Subcutaneous abdominal adipose tissue (tissue), 5 donors: ENCODE measurements around the gene CREBBP.

Experiments
- H3K27ac ChIP-seq: one replicate; pipeline ENCODE4 v1.7.0; 2013; ENCODE audit warnings: low read depth, mild to moderate bottlenecking, inconsistent platforms, low read length, moderate library complexity
- H3K27me3 ChIP-seq, 5 donors: one replicate each; pipeline ENCODE4 v1.7.0; 2013; ENCODE audit warnings: low read length in 5 of 5, inconsistent platforms in 1 of 5; ENCODE audit not compliant: control insufficient read depth in 5 of 5, insufficient read depth in 4 of 5
- H3K36me3 ChIP-seq, 5 donors: one replicate each; pipeline ENCODE4 v1.7.0; 2013; ENCODE audit warnings: low read length in 5 of 5; ENCODE audit not compliant: control insufficient read depth in 5 of 5, insufficient read depth in 5 of 5
- H3K4me1 ChIP-seq, 5 donors: one replicate each; pipeline ENCODE4 v1.7.0; 2013; ENCODE audit warnings: low read length in 5 of 5, mild to moderate bottlenecking in 3 of 5, moderate library complexity in 1 of 5; ENCODE audit not compliant: control insufficient read depth in 5 of 5, insufficient read depth in 5 of 5
- H3K4me3 ChIP-seq, 5 donors: one replicate each; pipeline ENCODE4 v1.7.0; 2013; ENCODE audit warnings: low read length in 5 of 5, low read depth in 1 of 5
- H3K9ac ChIP-seq, 5 donors: one replicate each; pipeline ENCODE4 v1.7.0; 2013; ENCODE audit warnings: low read length in 5 of 5, mild to moderate bottlenecking in 4 of 5, moderate library complexity in 3 of 5
- H3K9me3 ChIP-seq, 5 donors: one replicate each; pipeline ENCODE4 v1.7.0; 2013; ENCODE audit warnings: low read length in 5 of 5; ENCODE audit not compliant: control insufficient read depth in 5 of 5
- donor health status: healthy.
- donor health status: healthy.
- donor health status: healthy.
- donor health status: healthy.
- donor health status: healthy.

Gene CREBBP

DNA sequence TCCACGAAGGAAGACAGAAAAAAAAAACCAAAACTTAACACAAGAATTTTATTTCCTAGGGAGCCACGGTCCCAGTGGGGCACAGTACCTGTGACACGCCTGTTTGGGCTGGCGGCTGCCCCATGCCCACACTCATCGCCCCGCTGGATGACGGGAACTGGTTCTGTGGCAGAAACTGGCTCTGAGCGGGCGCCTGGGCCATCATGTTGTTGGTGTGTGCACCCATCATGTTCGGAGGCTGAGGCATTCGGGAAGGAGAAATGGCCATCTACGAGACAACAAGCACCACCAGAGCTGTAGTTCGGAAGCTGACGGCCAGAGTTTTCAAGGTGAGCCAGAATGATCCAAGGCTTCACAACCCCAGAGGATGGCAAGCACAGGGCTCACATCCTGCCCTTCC lies 106.8 kb downstream of the CREBBP start:
- H3K9ac ChIP-seq: no peak overlapping the region
- H3K27ac ChIP-seq: no peak overlapping the region
- H3K27me3 ChIP-seq: no peaks in the 10 kb centered on the region
- peaks cover 3 to 18% (median 13%) of the 10 kb centered on the region in 5 donors for H3K4me1 ChIP-seq
- H3K36me3 ChIP-seq: peaks cover 16 to 75% (median 74%) of the 10 kb centered on the region in 5 donors
- H3K4me3 ChIP-seq: no peak overlapping the region
- no peaks in the 10 kb centered on the region for H3K9me3 ChIP-seq

DNA sequence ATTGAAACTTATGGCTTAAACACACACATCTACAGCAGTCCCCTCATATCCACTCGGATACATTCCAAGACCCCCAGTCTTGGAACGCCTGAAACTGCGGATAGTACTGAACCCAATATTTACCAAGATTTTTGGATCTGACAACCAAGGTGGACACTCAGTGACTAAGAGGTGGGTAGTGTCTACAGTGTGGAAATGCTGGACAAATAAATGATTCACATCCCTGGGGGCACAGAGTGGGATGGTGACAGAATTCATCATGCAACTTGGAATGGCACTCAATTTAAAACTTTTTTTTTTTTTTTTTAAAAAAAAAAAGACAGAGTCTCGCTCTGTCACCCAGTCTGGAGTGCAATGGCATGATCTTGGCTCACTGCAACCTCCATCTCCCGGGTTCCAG lies 109.0 kb downstream of the CREBBP start:
- peaks cover 3 to 22% (median 13%) of the 10 kb centered on the region in 5 donors for H3K4me1 ChIP-seq
- H3K9me3 ChIP-seq: no peaks in the 10 kb centered on the region
- no peaks in the 10 kb centered on the region for H3K27me3 ChIP-seq
- no peak overlapping the region for H3K9ac ChIP-seq
- H3K36me3 ChIP-seq: peaks cover 12 to 80% (median 78%) of the 10 kb centered on the region in 5 donors
- no peak overlapping the region for H3K4me3 ChIP-seq
- H3K27ac ChIP-seq: no peak overlapping the region

DNA sequence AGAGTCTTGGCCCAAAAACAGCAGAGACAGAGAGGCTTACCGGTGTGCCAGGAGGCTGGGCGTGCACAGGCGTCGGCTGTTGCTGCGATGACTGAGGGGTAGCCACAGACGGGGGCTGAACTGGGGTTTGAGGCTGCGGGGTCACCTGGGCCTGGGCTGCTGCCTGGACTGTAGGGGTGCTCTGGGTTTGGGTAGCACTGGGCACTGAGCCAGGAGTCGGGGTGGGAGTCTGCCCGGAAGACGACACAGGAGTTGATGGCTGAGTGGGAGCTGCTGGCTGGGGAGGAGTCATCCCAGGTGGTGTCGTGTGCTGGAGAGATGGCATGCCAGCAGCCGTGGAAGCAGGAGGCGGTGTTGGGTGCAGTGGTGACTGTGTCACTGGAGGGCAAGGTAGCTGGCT lies 110.0 kb downstream of the CREBBP start:
- H3K9ac ChIP-seq: no peak overlapping the region
- H3K27me3 ChIP-seq: no peaks in the 10 kb centered on the region
- H3K4me3 ChIP-seq: no peak overlapping the region
- H3K4me1 ChIP-seq: peaks cover 3 to 22% (median 13%) of the 10 kb centered on the region in 5 donors
- no peaks in the 10 kb centered on the region for H3K9me3 ChIP-seq
- no peak overlapping the region for H3K27ac ChIP-seq
- H3K36me3 ChIP-seq: peaks cover 11 to 86% (median 77%) of the 10 kb centered on the region in 5 donors

DNA sequence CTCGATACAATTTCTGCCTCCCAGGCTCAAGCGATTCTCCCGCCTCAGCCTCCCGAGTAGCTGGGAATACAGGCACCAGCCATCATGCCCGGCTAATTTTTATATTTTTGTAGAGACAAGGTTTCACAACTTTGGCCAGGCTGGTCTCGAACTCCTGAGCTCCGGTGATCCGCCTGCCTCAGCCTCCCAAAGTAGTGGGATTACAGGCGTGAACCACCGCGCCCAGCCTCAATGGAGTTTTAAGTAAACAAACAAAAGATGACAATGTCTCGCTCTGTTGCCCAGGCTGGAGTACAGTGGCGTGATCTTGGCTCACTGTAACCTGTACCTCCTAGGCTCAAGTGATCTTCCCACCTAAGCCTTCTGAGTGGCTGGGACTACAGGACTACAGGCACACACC lies 110.6 kb downstream of the CREBBP start:
- Histone ChIP-seq H3K4me1 (peaks cover 3 to 21% (median 13%) of the 10 kb centered on the region in 5 donors), H3K9me3 (no peaks in the 10 kb centered on the region), H3K27me3 (no peaks in the 10 kb centered on the region), H3K4me3 (no peak overlapping the region), H3K9ac (no peak overlapping the region), H3K27ac (no peak overlapping the region), H3K36me3 (peaks cover 6 to 86% (median 77%) of the 10 kb centered on the region in 5 donors)

DNA sequence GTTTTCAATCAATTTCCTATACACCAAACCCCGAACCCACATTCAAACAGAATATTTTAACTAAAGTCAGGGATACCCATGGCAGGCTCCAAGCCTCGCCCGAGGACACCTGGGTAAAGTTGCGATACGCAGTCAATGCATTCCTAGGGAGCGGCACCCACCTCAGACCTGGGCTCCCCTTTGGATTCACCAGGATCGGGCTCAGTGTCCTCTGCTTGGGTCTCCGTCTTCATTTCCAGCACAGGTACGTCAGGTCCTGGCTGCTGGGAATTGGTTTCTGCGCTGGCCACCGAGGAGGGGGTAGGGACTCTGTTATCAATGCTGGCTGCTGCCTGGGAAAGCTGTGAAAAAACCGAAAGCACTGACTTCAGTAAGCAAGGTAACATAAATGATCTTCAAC lies 111.5 kb downstream of the CREBBP start:
- H3K9ac ChIP-seq: no peak overlapping the region
- H3K27ac ChIP-seq: no peak overlapping the region
- H3K4me3 ChIP-seq: no peak overlapping the region
- H3K36me3 ChIP-seq: peaks cover 6 to 87% (median 76%) of the 10 kb centered on the region in 5 donors
- H3K9me3 ChIP-seq: no peaks in the 10 kb centered on the region
- peaks cover 3 to 12% (median 5%) of the 10 kb centered on the region in 5 donors for H3K4me1 ChIP-seq
- H3K27me3 ChIP-seq: no peaks in the 10 kb centered on the region

DNA sequence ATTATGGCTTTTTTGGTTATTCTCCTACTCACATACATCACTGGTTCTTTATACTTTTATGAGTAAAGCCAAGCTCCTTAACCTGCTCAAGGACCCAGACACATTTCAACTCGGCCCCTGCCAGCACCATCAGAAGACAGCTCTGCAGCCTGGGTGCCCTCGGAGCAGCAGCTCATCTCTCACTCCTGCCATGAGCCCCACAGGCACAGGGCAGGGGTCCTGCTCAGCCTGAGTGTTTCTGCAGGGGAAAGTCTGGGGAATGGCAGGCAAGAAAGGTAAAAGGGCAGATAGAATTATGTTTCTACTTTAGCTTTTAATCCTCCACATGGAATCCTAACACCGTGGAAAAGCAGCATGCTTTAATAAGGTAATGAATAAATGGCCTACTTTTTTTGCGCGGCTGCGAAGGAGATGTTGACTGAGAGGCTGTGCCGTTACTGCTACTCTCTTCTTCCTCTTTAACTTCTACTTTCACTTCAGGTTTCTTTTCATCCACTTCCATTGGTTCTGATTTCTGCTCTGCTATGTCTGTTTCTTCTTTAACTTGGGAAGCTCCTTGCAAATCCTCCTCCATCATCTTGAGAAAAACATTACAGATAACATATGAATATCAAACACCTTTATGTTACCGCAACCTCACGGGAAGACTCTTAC lies 113.1 kb downstream of the CREBBP start:
- H3K9me3 ChIP-seq: no peaks in the 10 kb centered on the region
- H3K27me3 ChIP-seq: no peaks in the 10 kb centered on the region
- peaks cover 0 to 7% (median 0%) of the 10 kb centered on the region in 5 donors for H3K4me1 ChIP-seq
- no peak overlapping the region for H3K4me3 ChIP-seq
- H3K27ac ChIP-seq: no peak overlapping the region
- H3K9ac ChIP-seq: no peak overlapping the region
- H3K36me3 ChIP-seq: peaks cover 6 to 81% (median 73%) of the 10 kb centered on the region in 5 donors

DNA sequence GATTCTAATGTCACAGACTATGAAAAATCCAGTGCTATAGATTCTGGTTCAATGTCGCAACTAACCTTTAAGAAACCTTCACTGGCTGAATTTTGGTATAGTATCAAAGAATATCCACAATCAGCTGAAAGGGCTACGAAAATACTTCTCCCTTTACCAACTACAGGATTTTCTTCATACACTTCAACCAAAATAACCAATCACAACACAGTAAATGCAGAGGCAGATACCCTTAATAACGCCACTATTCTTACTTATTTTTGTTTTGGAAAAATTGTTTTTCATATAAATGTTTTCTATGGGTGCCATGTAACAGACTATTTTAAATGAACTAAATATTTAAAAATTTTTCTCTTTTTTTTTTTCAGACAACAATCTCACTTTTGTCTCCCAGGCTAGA lies 114.3 kb downstream of the CREBBP start:
- Histone ChIP-seq H3K9me3 (no peaks in the 10 kb centered on the region), H3K4me1 (peaks cover 0 to 5% (median 0%) of the 10 kb centered on the region in 5 donors), H3K9ac (no peak overlapping the region), H3K27ac (no peak overlapping the region), H3K27me3 (no peaks in the 10 kb centered on the region), H3K36me3 (peaks cover 6 to 91% (median 78%) of the 10 kb centered on the region in 5 donors), H3K4me3 (no peak overlapping the region)

DNA sequence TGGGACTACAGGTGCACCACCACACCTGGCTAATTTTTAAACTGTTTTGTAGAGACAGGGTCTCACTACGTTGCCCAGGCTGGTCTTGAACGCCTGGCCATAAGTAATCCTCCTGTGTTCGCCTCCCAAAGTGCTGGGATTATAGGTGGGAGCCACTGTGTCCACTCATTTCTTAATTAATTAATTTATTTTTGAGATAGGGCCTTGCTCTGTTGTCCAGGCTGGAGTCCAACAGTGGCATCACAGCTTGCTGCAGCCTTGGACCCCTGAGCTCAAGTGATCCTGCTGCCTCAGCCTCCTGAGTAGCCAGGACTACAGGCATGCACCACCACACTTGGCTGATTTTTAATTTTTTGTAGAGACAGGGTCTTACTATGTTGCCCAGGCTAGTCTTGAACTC lies 116.1 kb downstream of the CREBBP start:
- H3K4me3 ChIP-seq: no peak overlapping the region
- H3K27me3 ChIP-seq: no peaks in the 10 kb centered on the region
- no peak overlapping the region for H3K27ac ChIP-seq
- no peaks in the 10 kb centered on the region for H3K9me3 ChIP-seq
- no peak overlapping the region for H3K9ac ChIP-seq
- peaks cover 0 to 5% (median 0%) of the 10 kb centered on the region in 5 donors for H3K4me1 ChIP-seq
- H3K36me3 ChIP-seq: peaks cover 4 to 77% (median 69%) of the 10 kb centered on the region in 5 donors

DNA sequence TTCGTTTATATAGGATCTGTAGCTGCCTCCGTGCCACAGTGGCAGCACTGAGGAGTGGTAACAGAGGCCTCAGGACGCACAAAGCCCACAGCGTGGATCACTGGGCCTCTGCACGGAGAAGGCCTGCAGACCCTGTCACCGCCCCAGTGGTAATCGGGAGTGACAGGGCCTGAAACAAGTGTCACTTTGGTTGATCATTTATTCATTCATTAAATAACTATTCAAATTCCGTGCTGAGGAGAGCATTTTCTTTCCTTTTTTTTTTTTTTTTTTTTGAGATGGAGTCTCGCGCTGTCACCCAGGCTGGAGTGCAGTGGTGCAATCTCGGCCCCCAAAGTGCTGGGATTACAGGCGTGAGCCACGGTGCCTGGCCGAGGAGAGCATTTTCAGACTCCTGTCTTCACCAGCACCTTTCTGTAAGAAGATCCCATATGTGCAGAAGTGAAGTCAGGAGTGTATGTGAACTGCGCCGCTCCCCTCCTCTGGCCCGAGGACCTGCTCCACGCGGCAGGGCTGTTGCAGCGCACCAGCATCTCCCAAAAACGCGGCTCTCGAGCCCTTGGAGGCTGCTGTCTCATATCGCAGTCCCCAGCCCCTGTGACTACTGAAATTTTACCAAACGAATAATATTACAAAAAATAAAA lies 118.3 kb downstream of the CREBBP start:
- Histone ChIP-seq H3K9ac (no peak overlapping the region), H3K27me3 (no peaks in the 10 kb centered on the region), H3K4me3 (no peak overlapping the region), H3K9me3 (no peaks in the 10 kb centered on the region), H3K4me1 (peaks cover 0 to 5% (median 0%) of the 10 kb centered on the region in 5 donors), H3K27ac (no peak overlapping the region), H3K36me3 (peaks cover 6 to 75% (median 69%) of the 10 kb centered on the region in 5 donors)

DNA sequence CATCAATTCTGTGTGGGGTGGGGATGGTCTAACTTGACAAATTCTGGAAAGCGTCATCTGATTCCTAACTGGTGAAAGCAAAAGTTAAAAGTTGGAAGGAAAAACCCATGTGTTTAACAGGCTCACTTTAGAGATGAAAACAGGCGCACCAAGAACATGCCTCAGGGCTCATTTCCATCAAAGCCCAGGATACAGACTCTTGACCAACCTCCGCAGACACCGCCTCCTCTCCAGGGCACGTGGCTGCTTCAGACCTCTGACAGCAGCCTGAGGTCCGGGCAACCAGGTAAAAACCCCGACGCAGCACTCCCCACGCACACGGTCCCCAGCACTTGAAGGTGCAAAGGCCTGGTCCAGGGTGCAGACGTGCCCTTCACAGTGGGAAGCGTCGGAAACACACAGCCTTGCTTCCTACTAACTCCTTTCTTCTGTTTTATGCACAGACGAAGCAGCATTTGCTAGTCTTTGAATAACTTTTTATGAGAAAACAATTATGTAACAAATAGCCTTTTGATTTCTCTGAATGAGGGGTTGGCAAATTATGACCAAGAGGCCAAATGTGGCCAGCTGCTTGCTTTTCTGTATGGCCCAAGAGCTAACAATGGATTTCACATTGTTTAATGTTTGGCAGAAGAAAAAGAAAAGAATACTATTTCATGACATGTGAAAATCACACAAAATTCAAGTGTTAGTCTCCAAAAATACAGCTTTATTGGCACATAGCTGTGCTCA lies 119.0 kb downstream of the CREBBP start:
- H3K36me3 ChIP-seq: peaks cover 12 to 75% (median 69%) of the 10 kb centered on the region in 5 donors
- no peak overlapping the region for H3K9ac ChIP-seq
- no peaks in the 10 kb centered on the region for H3K9me3 ChIP-seq
- H3K4me3 ChIP-seq: no peak overlapping the region
- no peak overlapping the region for H3K27ac ChIP-seq
- H3K27me3 ChIP-seq: no peaks in the 10 kb centered on the region
- H3K4me1 ChIP-seq: peaks cover 0 to 5% (median 0%) of the 10 kb centered on the region in 5 donors
